ENCODE data around the gene PRDM16. TPM values are rescaled to one million over a fixed set of nuclear protein-coding genes. Genes with fewer than 3 reads are reported as not detected.

The PRDM16 gene
- total RNA-seq, 1 donor from 2014 or later: 18.3 TPM

DNA sequence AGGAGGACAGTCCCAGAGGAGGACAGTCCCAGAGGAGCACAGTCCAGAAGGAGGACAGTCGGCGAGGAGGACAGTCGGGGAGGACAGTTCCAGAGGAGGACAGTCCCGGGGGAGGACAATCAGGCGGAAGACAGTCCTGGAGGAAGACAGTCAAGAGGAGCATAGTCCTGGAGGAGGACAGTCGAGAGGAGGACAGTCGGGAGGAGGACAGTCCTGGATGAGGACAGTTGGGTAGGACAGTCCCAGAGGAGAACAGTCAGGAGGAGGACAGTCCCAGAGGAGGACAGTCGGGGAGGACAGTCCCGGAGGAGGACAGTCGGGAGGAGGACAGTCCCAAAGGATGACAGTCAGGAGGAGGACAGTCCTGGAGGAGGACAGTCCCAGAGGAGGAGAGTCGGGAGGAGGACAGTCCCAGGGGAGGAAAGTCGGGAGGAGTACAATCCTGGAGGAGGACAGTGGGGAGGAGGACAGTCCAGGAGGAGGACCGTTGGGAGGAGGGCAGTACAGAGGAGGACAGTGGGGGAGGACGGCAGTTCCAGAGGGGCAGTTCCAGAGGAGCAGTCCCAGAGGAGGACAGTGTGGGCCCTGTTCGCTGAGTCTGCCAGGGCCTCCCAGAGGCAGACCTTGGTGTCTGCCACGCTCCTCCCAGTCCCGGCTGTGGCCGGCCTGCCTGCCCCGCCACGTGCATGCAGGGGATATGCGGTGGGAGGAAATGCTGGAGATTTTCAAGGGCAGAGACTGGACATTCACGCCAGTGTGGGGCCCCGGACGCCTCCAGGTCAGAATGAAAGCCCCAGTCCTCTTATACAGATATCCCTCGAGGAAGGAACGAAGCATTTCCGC lies 201.6 kb downstream of the PRDM16 start:
- TF ChIP-seq, protein P1, sequence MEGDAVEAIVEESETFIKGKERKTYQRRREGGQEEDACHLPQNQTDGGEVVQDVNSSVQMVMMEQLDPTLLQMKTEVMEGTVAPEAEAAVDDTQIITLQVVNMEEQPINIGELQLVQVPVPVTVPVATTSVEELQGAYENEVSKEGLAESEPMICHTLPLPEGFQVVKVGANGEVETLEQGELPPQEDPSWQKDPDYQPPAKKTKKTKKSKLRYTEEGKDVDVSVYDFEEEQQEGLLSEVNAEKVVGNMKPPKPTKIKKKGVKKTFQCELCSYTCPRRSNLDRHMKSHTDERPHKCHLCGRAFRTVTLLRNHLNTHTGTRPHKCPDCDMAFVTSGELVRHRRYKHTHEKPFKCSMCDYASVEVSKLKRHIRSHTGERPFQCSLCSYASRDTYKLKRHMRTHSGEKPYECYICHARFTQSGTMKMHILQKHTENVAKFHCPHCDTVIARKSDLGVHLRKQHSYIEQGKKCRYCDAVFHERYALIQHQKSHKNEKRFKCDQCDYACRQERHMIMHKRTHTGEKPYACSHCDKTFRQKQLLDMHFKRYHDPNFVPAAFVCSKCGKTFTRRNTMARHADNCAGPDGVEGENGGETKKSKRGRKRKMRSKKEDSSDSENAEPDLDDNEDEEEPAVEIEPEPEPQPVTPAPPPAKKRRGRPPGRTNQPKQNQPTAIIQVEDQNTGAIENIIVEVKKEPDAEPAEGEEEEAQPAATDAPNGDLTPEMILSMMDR (IDR thresholded peaks at IDR 0.05): no peak
- peaks cover 2% of the 10 kb centered on the region for H3K36me3 Mint-ChIP-seq (ENCODE audit: low read depth)
- no peak overlapping the region for H3K27ac Mint-ChIP-seq (ENCODE audit: unreplicated experiment)
- H3K27me3 Mint-ChIP-seq (ENCODE audit: low read depth): peaks cover 12% of the 10 kb centered on the region
- no peak for DNase-seq (ENCODE audit: low spot score)
- H3K9me3 Mint-ChIP-seq (ENCODE audit: low read depth): no peaks in the 10 kb centered on the region
- no peak overlapping the region for H3K4me3 Mint-ChIP-seq (ENCODE audit: unreplicated experiment)
- peaks cover 12% of the 10 kb centered on the region for H3K4me1 Mint-ChIP-seq (ENCODE audit: low read depth)

DNA sequence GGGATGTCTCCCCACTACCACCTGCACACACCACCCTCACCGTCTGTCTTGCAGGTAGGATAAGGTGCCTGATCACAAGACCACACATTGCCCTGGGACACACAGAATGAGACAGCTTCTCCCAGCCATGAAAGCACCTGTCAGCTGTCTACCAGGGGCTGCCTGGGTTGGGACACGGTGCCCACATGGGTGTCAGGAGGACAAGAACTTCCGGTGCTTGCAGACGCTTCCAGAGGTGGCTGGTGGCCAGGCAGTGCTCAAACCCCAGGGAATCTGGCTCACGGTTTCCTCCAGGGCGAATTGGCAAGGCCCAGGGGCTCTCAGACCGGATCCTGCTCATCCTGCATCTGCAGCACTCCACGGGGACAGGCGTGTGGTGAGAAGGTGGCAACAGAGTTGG lies 202.9 kb downstream of the PRDM16 start:
- TF ChIP-seq, protein P1 (IDR thresholded peaks at IDR 0.05): no peak
- H3K27ac Mint-ChIP-seq (ENCODE audit: unreplicated experiment): no peak overlapping the region
- peaks cover 12% of the 10 kb centered on the region for H3K27me3 Mint-ChIP-seq (ENCODE audit: low read depth)
- peaks cover 21% of the 10 kb centered on the region for H3K4me1 Mint-ChIP-seq (ENCODE audit: low read depth)
- H3K9me3 Mint-ChIP-seq (ENCODE audit: low read depth): no peaks in the 10 kb centered on the region
- no peak for DNase-seq (ENCODE audit: low spot score)
- no peak overlapping the region for H3K4me3 Mint-ChIP-seq (ENCODE audit: unreplicated experiment)
- peaks cover 2% of the 10 kb centered on the region for H3K36me3 Mint-ChIP-seq (ENCODE audit: low read depth)

DNA sequence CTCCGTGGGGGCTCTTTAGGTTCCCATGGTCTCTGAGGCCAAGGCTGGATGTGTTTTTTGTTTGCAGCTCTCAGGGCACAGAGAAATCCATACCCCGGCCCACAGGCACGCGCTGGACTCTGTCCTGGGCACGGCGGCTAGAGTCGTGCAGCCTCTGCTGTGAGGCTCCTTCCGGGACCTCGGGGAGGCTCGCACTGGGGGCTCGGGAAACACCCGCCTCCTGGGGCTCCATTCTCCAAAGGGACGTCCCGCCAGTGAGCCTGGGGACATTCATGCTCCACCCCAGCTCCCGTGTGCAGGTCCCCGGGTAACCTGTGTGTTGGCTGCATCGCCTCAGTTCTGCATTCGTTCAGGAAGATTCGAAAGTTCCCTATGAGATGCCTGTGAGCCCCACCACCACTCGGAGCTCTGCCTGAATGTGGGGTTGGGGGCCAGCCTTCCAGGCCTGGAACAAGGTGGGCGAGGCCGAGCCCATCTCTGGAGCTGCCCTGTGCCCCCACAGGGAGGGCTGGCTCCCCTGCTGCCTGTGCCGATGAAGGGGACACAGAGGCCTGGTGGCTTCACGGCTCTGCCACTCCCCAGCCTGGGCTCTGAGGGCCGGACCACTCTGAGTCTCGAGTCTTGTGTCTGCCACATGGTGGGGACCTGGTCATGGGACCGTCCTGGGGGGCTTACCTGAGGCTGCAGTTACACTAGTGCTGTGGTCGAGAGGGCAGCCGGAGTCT lies 203.5 kb downstream of the PRDM16 start:
- no peak for DNase-seq (ENCODE audit: low spot score)
- Mint-ChIP-seq H3K9me3 (ENCODE audit: low read depth) (no peaks in the 10 kb centered on the region), H3K36me3 (ENCODE audit: low read depth) (peaks cover 2% of the 10 kb centered on the region), H3K27me3 (ENCODE audit: low read depth) (peaks cover 12% of the 10 kb centered on the region), H3K4me3 (ENCODE audit: unreplicated experiment) (no peak overlapping the region), H3K27ac (ENCODE audit: unreplicated experiment) (no peak overlapping the region), H3K4me1 (ENCODE audit: low read depth) (peaks cover 22% of the 10 kb centered on the region)
- TF ChIP-seq, protein P1 (IDR thresholded peaks at IDR 0.05): no peak

DNA sequence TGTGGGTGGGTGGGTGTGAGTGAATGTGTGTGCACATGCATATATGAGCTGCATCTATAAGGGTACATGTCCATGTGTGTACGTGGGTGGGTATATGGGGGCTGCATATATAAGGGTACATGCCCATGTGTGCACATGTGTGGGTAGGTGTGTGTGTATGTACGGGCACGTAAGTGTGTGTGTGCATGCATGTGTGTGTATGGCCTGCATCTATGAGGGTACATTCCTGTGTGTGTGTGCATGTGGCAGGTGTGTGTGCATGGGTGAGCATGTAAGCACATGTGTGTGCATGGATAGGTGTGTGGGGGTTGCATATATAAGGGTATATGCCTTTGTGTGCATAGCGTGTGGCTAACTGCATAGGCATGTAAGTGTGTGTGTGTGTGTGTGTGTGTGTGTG lies 204.4 kb downstream of the PRDM16 start:
- peaks cover 2% of the 10 kb centered on the region for H3K36me3 Mint-ChIP-seq (ENCODE audit: low read depth)
- peaks cover 12% of the 10 kb centered on the region for H3K27me3 Mint-ChIP-seq (ENCODE audit: low read depth)

DNA sequence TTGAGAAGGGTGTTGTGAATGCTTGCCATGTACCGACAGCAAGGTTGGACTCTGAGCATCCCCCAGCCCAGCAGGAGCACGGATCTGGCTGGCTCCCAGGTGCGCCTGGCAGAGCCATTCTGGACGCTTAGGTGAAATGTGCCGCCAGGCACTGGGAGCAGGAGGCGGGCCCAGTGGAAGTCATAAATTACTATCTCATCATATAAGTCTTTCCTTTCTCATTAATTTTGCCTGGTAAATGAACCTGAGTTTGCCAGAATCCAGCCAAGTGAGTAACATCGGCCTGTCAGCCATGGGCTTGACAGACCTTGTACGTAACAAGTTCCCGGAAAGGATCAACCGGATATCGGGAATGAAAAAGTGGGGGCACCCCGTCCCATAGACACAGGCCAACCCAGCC lies 206.0 kb downstream of the PRDM16 start:
- H3K4me1 Mint-ChIP-seq (ENCODE audit: low read depth): peaks cover 22% of the 10 kb centered on the region
- H3K4me3 Mint-ChIP-seq (ENCODE audit: unreplicated experiment): no peak overlapping the region
- TF ChIP-seq, protein P1 (IDR thresholded peaks at IDR 0.05): no peak
- H3K27me3 Mint-ChIP-seq (ENCODE audit: low read depth): peaks cover 4% of the 10 kb centered on the region
- H3K9me3 Mint-ChIP-seq (ENCODE audit: low read depth): no peaks in the 10 kb centered on the region
- no peak overlapping the region for H3K27ac Mint-ChIP-seq (ENCODE audit: unreplicated experiment)
- no peak for DNase-seq (ENCODE audit: low spot score)
- H3K36me3 Mint-ChIP-seq (ENCODE audit: low read depth): peaks cover 2% of the 10 kb centered on the region

More for the DNA sequence above, 204.4 kb downstream of the PRDM16 start:
- DNase-seq (ENCODE audit: low spot score): no peak
- no peak overlapping the region for H3K4me3 Mint-ChIP-seq (ENCODE audit: unreplicated experiment)
- H3K27ac Mint-ChIP-seq (ENCODE audit: unreplicated experiment): no peak overlapping the region
- peaks cover 22% of the 10 kb centered on the region for H3K4me1 Mint-ChIP-seq (ENCODE audit: low read depth)
- TF ChIP-seq, protein P1 (IDR thresholded peaks at IDR 0.05): no peak
- H3K9me3 Mint-ChIP-seq (ENCODE audit: low read depth): no peaks in the 10 kb centered on the region
